ENCODE results near the gene ATP8A1.

The ATP8A1 gene

GRCh38 chr4:42612898-42613297 lies 44.0 kb downstream of the ATP8A1 start:
- no peak for DNase-seq (ENCODE audit: low read depth)
- TF ChIP-seq CTCF (conservative IDR thresholded peaks at IDR 0.05; ENCODE audit: low read length), result no peak
- no peak overlapping the region for H3K4me3 ChIP-seq (ENCODE audit: low read length)

DNA sequence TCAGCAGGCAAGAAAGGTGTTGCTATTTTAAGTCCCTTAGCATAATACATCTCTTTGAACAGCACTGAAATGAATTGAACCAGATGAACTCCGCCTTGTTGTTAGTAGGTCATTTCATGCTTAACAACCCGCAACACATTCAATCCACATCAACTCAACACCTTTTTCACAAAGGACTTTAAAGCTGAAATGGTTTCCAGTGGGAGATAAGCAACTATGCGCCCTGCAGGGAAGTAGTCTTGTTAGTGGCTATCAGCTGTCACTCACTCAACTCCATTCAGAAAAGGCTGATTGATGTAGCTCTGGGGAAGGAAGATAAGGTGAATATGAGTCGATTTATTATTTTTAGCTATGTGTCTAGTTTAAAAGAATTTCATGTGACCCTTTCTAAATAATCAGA lies 46.0 kb downstream of the ATP8A1 start:
- H3K4me3 ChIP-seq (ENCODE audit: low read length), result no peak overlapping the region
- no peak for DNase-seq (ENCODE audit: low read depth)
- no peak for TF ChIP-seq CTCF (conservative IDR thresholded peaks at IDR 0.05; ENCODE audit: low read length)

DNA sequence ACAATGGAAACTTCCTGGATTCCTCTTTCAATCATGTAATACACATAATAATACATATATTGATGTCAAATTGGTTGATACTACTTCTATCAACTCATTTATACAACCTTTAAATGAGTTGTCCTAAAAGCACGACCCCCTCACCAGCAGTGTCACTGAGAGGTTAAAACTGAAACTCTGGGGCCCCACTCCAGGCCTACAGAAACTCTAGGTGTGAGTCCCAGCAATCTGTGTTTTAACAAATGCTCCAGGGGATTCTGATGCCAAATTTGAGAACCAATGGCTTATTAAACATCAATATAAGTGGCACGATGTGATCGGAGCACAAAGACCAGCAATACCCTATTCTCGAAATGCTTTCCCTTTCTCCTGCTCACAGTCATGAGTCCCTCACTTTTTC lies 47.9 kb downstream of the ATP8A1 start:
- H3K4me3 ChIP-seq (ENCODE audit: low read length), result no peak overlapping the region
- no peak for DNase-seq (ENCODE audit: low read depth)
- no peak for TF ChIP-seq CTCF (conservative IDR thresholded peaks at IDR 0.05; ENCODE audit: low read length)

GRCh38 chr4:42608551-42608950 lies 48.4 kb downstream of the ATP8A1 start:
- DNase-seq (ENCODE audit: low read depth), result no peak
- H3K4me3 ChIP-seq (ENCODE audit: low read length), result no peak overlapping the region
- TF ChIP-seq CTCF (conservative IDR thresholded peaks at IDR 0.05; ENCODE audit: low read length), result no peak

GRCh38 chr4:42607011-42607726 lies 49.7 kb downstream of the ATP8A1 start:
- no peak for DNase-seq (ENCODE audit: low read depth)
- H3K4me3 ChIP-seq (ENCODE audit: low read length), result no peak overlapping the region
- no peak for TF ChIP-seq CTCF (conservative IDR thresholded peaks at IDR 0.05; ENCODE audit: low read length)

- H3K4me3 ChIP-seq (ENCODE audit: low read length), result no peak overlapping the region
- no peak for DNase-seq (ENCODE audit: low read depth)
- TF ChIP-seq CTCF (conservative IDR thresholded peaks at IDR 0.05; ENCODE audit: low read length), result no peak
These were observed 51.6 kb downstream of the ATP8A1 start for GRCh38 chr4:42605264-42605663.

DNA sequence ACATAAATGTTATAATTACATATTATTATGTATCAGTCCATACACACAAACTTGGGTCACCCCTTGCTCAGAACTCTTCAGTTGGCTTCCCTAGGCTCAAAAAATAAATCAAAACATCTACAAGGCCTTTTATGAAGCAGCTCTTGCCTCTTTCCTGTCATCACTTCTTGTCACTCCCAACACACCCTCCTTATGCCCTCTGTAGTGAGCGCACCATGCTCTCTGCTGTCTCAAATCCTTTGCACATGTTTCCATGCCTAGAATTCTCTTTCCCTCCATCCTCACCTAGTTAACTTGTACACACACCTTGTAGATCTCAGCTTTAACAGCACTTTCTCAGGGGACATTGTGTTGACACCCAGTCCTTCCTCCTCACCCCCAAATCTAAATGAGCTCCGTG lies 53.0 kb downstream of the ATP8A1 start:
- TF ChIP-seq CTCF (conservative IDR thresholded peaks at IDR 0.05; ENCODE audit: low read length), result no peak
- DNase-seq (ENCODE audit: low read depth), result no peak

More for the DNA sequence above, 53.0 kb downstream of the ATP8A1 start:
- H3K4me3 ChIP-seq (ENCODE audit: low read length), result no peak overlapping the region

All from AG10803 (cell line).